HG03354 (cell line): Measurements from ENCODE around the gene SPPL2B.
"Not testable (repeated sequence)": the region's sequence is repeated elsewhere in the genome, so short reads cannot be mapped to it uniquely, and the experiment has no call there.

Experiments used
- ATAC-seq: cut with Tn5 transposase; IDR thresholded peaks from one replicate; pipeline ENCODE4 v1.9.1; 2021; ENCODE audit warnings: mild to moderate bottlenecking; ENCODE audit not compliant: unreplicated experiment, poor library complexity, severe bottlenecking

The SPPL2B gene

GRCh38 chr19:2328401-2329148, at the start of gene SPPL2B, which contains the start of gene LSM7:
SPPL2B (plus strand) TSS chr19:2328684; CDS start chr19:2328710, 26 bp downstream.
LSM7 (minus strand) TSS chr19:2328586; CDS start chr19:2328566, 20 bp downstream.
- ATAC-seq = peak; percentile 66

GRCh38 chr19:2280633-2281264, 47.7 kb upstream of the SPPL2B start:
- no peak for ATAC-seq

GRCh38 chr19:2281265-2282061, 47.0 kb upstream of the SPPL2B start:
- ATAC-seq = not testable (repeated sequence)

- ATAC-seq = no peak
These were observed 46.2 kb upstream of the SPPL2B start, which contains the start of gene PEAK3 for GRCh38 chr19:2282062-2282861. PEAK3 (minus strand) TSS chr19:2282175; CDS start chr19:2280931, 1,244 bp downstream.

GRCh38 chr19:2282862-2283237, 45.6 kb upstream of the SPPL2B start:
- no peak for ATAC-seq

GRCh38 chr19:2283835-2284507, 44.5 kb upstream of the SPPL2B start:
- no peak for ATAC-seq

GRCh38 chr19:2286402-2287140, 41.9 kb upstream of the SPPL2B start:
- no peak for ATAC-seq

GRCh38 chr19:2287585-2288337, 40.7 kb upstream of the SPPL2B start:
- ATAC-seq = no peak

GRCh38 chr19:2288338-2288817, 40.1 kb upstream of the SPPL2B start:
- ATAC-seq = no peak

- ATAC-seq = no peak
These were observed 39.4 kb upstream of the SPPL2B start for GRCh38 chr19:2288818-2289713.

- ATAC-seq = no peak
These were observed 38.6 kb upstream of the SPPL2B start for GRCh38 chr19:2289714-2290435.

- no peak for ATAC-seq
These were observed 37.9 kb upstream of the SPPL2B start for GRCh38 chr19:2290441-2291184.

GRCh38 chr19:2291185-2291751, 37.2 kb upstream of the SPPL2B start:
- ATAC-seq = no peak

GRCh38 chr19:2294687-2295335, 33.7 kb upstream of the SPPL2B start:
- ATAC-seq = no peak

GRCh38 chr19:2296141-2296540, 32.3 kb upstream of the SPPL2B start:
- no peak for ATAC-seq
